ENCODE results near the gene PHF10. TPM values are rescaled to one million over a fixed set of nuclear protein-coding genes. Genes with fewer than 3 reads are reported as not detected.

Gene PHF10
- total RNA-seq, 2 experiments from 2014 or later, result 79.1 to 79.7 TPM

- CTCF ChIA-PET, result no interaction called here
- Mint-ChIP-seq H3K4me1 (ENCODE audit: low read depth) (no peaks in the 10 kb centered on the region), H3K4me3 (no peak overlapping the region), H3K27ac (no peak overlapping the region), H3K27me3 (no peaks in the 10 kb centered on the region), H3K36me3 (ENCODE audit: low read depth) (peaks cover 38% of the 10 kb centered on the region), H3K9me3 (no peaks in the 10 kb centered on the region)
- DNase-seq (no peak), ATAC-seq (no peak)
- POLR2A ChIA-PET, result no interaction called here
- TF ChIP-seq CTCF (IDR thresholded peaks at IDR 0.05), result no peak
- intact Hi-C loops (cut with micrococcal nuclease), result no loop called here
Observed at GRCh38 chr6:169661391-169661756, 62.9 kb downstream of the PHF10 start.

- DNase-seq, result no peak
- Mint-ChIP-seq H3K9me3 (no peaks in the 10 kb centered on the region), H3K36me3 (ENCODE audit: low read depth) (peaks cover 37% of the 10 kb centered on the region), H3K4me1 (ENCODE audit: low read depth) (no peaks in the 10 kb centered on the region), H3K4me3 (no peak overlapping the region), H3K27ac (no peak overlapping the region), H3K27me3 (no peaks in the 10 kb centered on the region)
- intact Hi-C loops (cut with micrococcal nuclease), result no loop called here
- no peak for TF ChIP-seq CTCF (IDR thresholded peaks at IDR 0.05)
- ChIA-PET POLR2A (no interaction called here), CTCF (no interaction called here)
- ATAC-seq, result no peak
Observed at GRCh38 chr6:169660751-169661390, 63.4 kb downstream of the PHF10 start.

- POLR2A ChIA-PET, result no interaction called here
- Mint-ChIP-seq H3K36me3 (ENCODE audit: low read depth) (peaks cover 37% of the 10 kb centered on the region), H3K9me3 (no peaks in the 10 kb centered on the region), H3K4me3 (no peak overlapping the region), H3K4me1 (ENCODE audit: low read depth) (peaks cover under 1% of the 10 kb centered on the region), H3K27ac (no peak overlapping the region), H3K27me3 (no peaks in the 10 kb centered on the region)
- intact Hi-C loops (cut with micrococcal nuclease), result no loop called here
- TF ChIP-seq CTCF (IDR thresholded peaks at IDR 0.05), result no peak
- CTCF ChIA-PET, result no interaction called here
- DNase-seq (no peak), ATAC-seq (no peak)
Observed at GRCh38 chr6:169659820-169660610, 64.3 kb downstream of the PHF10 start.

- H3K27me3 Mint-ChIP-seq, result no peaks in the 10 kb centered on the region
- intact Hi-C loops (cut with micrococcal nuclease), result no loop called here
- no peak for ATAC-seq
- H3K36me3 Mint-ChIP-seq (ENCODE audit: low read depth), result peaks cover 22% of the 10 kb centered on the region
- H3K27ac Mint-ChIP-seq, result no peak overlapping the region
- no peak for TF ChIP-seq CTCF (IDR thresholded peaks at IDR 0.05)
- H3K4me3 Mint-ChIP-seq, result no peak overlapping the region
- no peak for DNase-seq
- no peaks in the 10 kb centered on the region for H3K9me3 Mint-ChIP-seq
- POLR2A ChIA-PET, result no interaction called here
- CTCF ChIA-PET, result no interaction called here
- peaks cover 2% of the 10 kb centered on the region for H3K4me1 Mint-ChIP-seq (ENCODE audit: low read depth)
Observed at GRCh38 chr6:169657284-169657610, 67.1 kb downstream of the PHF10 start.

- peaks cover 19% of the 10 kb centered on the region for H3K36me3 Mint-ChIP-seq (ENCODE audit: low read depth)
- ATAC-seq, result no peak
- no peak overlapping the region for H3K27ac Mint-ChIP-seq
- CTCF ChIA-PET, result no interaction called here
- POLR2A ChIA-PET, result interaction anchor here (0.7 kb wide), 1 partner anchor 30 kb away, joined by 3 read pairs; no protein-coding TSS in a partner anchor
- H3K4me1 Mint-ChIP-seq (ENCODE audit: low read depth), result peaks cover 2% of the 10 kb centered on the region
- no peaks in the 10 kb centered on the region for H3K27me3 Mint-ChIP-seq
- no peak overlapping the region for H3K4me3 Mint-ChIP-seq
- no peak for DNase-seq
- no peak for TF ChIP-seq CTCF (IDR thresholded peaks at IDR 0.05)
- intact Hi-C loops (cut with micrococcal nuclease), result no loop called here
- H3K9me3 Mint-ChIP-seq, result no peaks in the 10 kb centered on the region
Observed at GRCh38 chr6:169656546-169657283, 67.6 kb downstream of the PHF10 start.
